GM10266 (cell line): ENCODE data around the gene QSOX2.

Experiments used
- DNase-seq: peaks from one replicate; pipeline ENCODE4 v3.0.0; 2012; ENCODE audit errors: extremely low spot score
- CTCF ChIP-seq: IDR thresholded peaks from 2 replicates; pipeline ENCODE4 v1.5.1; 2012; ENCODE audit warnings: mild to moderate bottlenecking, low read depth; ENCODE audit not compliant: control insufficient read depth, insufficient read depth; ENCODE audit errors: missing control alignments

The QSOX2 gene

GRCh38 chr9:136218673-136219072 lies 26.9 kb downstream of the QSOX2 start:
- no peak for DNase-seq
- no peak for TF ChIP-seq CTCF

- no peak for DNase-seq
Measured at GRCh38 chr9:136218271-136218670, 27.3 kb downstream of the QSOX2 start.

GRCh38 chr9:136216541-136217244 lies 28.9 kb downstream of the QSOX2 start:
- no peak for TF ChIP-seq CTCF
- no peak for DNase-seq

More at GRCh38 chr9:136218271-136218670, 27.3 kb downstream of the QSOX2 start:
- no peak for TF ChIP-seq CTCF

GRCh38 chr9:136213733-136214132 lies 31.9 kb downstream of the QSOX2 start:
- TF ChIP-seq CTCF: no peak
- no peak for DNase-seq

- no peak for DNase-seq
- no peak for TF ChIP-seq CTCF
Measured at GRCh38 chr9:136212345-136212950, 33.2 kb downstream of the QSOX2 start.

GRCh38 chr9:136211441-136212344 lies 33.9 kb downstream of the QSOX2 start:
- TF ChIP-seq CTCF: no peak
- DNase-seq: no peak
